NT2/D1 (cell line): ENCODE measurements around the gene KRTAP10-1.

Experiments
- YY1 ChIP-seq: IDR thresholded peaks from 2 replicates; pipeline ENCODE4 v1.6.1; 2011; ENCODE audit not compliant: insufficient read length, insufficient read depth
- ZNF274 ChIP-seq: IDR thresholded peaks from 2 replicates; pipeline ENCODE4 v1.6.1; 2011; ENCODE audit warnings: mild to moderate bottlenecking, low read depth, low read length

- TF ChIP-seq YY1 (no peak), ZNF274 (no peak)
These were observed 42.1 kb upstream of the KRTAP10-1 start for GRCh38 chr21:44582055-44582454.
